Nephron (organoid): ENCODE measurements around the gene AK8.
A peak's percentile ranks its signal among the peaks of the same experiment; 100 is the strongest.

ENCODE experiments used
- H3K27ac Mint-ChIP-seq, 3 experiments: 2 replicates each; pipeline ENCODE4 v1.8.0; 2020; ENCODE audit warnings: mixed read lengths in 3 of 3, mild to moderate bottlenecking in 2 of 3, moderate library complexity in 1 of 3
- H3K27me3 Mint-ChIP-seq: 2 replicates; pipeline ENCODE4 v1.8.0; 2021; ENCODE audit warnings: low read depth, mild to moderate bottlenecking, moderate library complexity, mixed read lengths
- H3K36me3 Mint-ChIP-seq: 2 replicates; pipeline ENCODE4 v1.8.0; 2020; ENCODE audit warnings: low read depth, mixed read lengths
- H3K4me1 Mint-ChIP-seq: 2 replicates; pipeline ENCODE4 v1.8.0; 2020; ENCODE audit warnings: mixed read lengths
- H3K4me3 Mint-ChIP-seq, 3 experiments: 2 replicates each; pipeline ENCODE4 v1.8.0; 2020; ENCODE audit warnings: mild to moderate bottlenecking in 3 of 3, mixed read lengths in 3 of 3, moderate library complexity in 2 of 3
- H3K9me3 Mint-ChIP-seq: 2 replicates; pipeline ENCODE4 v1.8.0; 2020; ENCODE audit warnings: mixed read lengths
- TF ChIP-seq, protein P1 (sequence below), 3 experiments: fragments of 200-600 bp; sonication (generic); IDR thresholded peaks; one replicate each; pipeline ENCODE4 v1.5.0; 2021; ENCODE audit warnings: antibody characterized with exemption in 3 of 3; ENCODE audit not compliant: unreplicated experiment in 3 of 3

Gene AK8

DNA sequence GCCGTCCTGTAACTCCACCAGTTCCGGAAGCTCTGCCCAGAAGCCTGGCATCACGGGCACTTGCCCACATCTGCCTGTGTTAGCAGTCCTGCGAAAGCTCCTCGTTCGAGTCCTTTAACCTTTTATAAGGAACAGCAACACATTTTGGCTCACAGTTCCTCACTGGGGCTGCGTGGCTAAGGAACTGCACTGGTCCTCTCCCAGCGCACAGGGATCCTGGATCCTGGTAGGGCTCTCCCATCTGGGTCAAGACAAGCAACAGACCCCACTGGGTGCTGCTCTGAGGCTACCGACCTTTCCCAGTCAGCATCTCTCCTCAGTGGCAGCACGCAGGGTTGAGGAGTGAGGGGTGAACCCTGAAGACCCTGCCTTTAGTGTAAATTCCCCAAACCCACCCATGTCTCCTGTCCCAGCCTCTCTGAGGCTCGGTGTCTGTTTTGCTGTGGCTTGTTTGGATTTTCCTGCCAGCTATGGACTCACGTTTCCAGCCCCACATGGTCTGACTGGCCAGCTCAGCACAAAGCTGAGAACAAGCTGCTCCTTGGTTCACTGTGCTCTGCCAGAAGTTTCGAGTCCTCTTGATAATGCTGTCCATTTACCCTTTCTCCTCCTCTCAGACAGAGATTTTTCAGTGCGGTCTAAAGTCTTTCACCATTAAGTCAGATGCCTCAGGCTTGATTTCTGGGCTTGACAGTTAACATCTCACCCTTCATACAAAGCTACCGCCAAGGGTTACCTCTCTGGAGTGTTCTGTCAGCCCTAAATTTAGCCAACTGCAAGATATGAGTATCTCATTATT, 80.0 kb downstream of the AK8 start:
- Mint-ChIP-seq H3K27ac (peak overlapping the region in 1 of 3 experiments; percentile 33), H3K4me1 (no peaks in the 10 kb centered on the region), H3K4me3 (no peak overlapping the region), H3K9me3 (no peaks in the 10 kb centered on the region), H3K27me3 (peaks cover 43% of the 10 kb centered on the region), H3K36me3 (no peaks in the 10 kb centered on the region)
- TF ChIP-seq, protein P1, sequence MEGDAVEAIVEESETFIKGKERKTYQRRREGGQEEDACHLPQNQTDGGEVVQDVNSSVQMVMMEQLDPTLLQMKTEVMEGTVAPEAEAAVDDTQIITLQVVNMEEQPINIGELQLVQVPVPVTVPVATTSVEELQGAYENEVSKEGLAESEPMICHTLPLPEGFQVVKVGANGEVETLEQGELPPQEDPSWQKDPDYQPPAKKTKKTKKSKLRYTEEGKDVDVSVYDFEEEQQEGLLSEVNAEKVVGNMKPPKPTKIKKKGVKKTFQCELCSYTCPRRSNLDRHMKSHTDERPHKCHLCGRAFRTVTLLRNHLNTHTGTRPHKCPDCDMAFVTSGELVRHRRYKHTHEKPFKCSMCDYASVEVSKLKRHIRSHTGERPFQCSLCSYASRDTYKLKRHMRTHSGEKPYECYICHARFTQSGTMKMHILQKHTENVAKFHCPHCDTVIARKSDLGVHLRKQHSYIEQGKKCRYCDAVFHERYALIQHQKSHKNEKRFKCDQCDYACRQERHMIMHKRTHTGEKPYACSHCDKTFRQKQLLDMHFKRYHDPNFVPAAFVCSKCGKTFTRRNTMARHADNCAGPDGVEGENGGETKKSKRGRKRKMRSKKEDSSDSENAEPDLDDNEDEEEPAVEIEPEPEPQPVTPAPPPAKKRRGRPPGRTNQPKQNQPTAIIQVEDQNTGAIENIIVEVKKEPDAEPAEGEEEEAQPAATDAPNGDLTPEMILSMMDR (IDR thresholded peaks at IDR 0.05; ENCODE audit: unreplicated experiment in 3 of 3): no peak

DNA sequence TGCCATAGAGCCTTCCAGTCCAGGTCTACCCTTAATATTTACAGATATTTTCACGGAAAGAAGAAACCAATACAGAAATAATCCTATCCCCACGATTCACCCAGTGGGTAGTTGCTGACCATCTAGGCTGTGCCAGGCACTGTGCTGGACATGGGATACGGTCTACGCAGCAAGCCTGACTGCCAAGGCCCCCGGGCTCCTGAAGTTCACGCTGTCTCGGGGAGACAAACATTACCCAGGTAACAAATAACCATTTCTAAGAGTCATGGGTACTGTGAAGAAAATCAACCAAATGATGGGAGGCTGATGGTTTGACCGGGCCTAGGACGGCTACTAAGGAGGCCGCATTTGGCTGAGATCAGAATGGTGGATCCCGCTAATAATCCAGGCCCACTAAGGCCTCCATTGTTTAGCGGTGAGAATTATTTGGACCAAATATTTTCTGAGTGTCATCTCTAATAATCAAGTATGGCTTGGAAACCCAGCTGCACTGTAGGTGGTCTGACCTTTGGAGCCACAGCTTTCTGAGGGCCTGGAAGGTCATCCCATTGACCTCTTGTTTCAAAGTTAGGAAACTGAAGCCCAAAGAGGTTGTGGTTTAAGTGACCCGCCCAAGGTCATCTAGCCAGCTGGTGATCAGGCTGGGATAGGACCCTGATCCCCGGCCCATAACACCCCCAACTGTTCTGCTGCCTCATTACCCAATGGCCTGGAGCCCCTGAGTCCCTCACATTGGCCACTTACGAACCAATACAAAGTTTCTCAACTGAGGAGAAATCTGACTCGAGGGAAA, 82.4 kb downstream of the AK8 start:
- H3K4me1 Mint-ChIP-seq: no peaks in the 10 kb centered on the region
- no peak overlapping the region for H3K4me3 Mint-ChIP-seq
- H3K27me3 Mint-ChIP-seq: peaks cover 41% of the 10 kb centered on the region
- TF ChIP-seq, protein P1 (IDR thresholded peaks at IDR 0.05; ENCODE audit: unreplicated experiment in 3 of 3): no peak
- H3K27ac Mint-ChIP-seq: no peak overlapping the region
- H3K9me3 Mint-ChIP-seq: peaks cover 2% of the 10 kb centered on the region
- H3K36me3 Mint-ChIP-seq: no peaks in the 10 kb centered on the region

GRCh38 chr9:132794730-132795380, 83.2 kb downstream of the AK8 start:
- no peaks in the 10 kb centered on the region for H3K36me3 Mint-ChIP-seq
- H3K4me3 Mint-ChIP-seq: no peak overlapping the region
- H3K27ac Mint-ChIP-seq: no peak overlapping the region
- peaks cover 33% of the 10 kb centered on the region for H3K27me3 Mint-ChIP-seq
- TF ChIP-seq, protein P1 (IDR thresholded peaks at IDR 0.05; ENCODE audit: unreplicated experiment in 3 of 3): no peak
- H3K9me3 Mint-ChIP-seq: peaks cover 3% of the 10 kb centered on the region
- no peaks in the 10 kb centered on the region for H3K4me1 Mint-ChIP-seq

- Mint-ChIP-seq H3K4me1 (no peaks in the 10 kb centered on the region), H3K36me3 (no peaks in the 10 kb centered on the region), H3K9me3 (peaks cover 6% of the 10 kb centered on the region), H3K27me3 (peaks cover 33% of the 10 kb centered on the region), H3K27ac (no peak overlapping the region), H3K4me3 (no peak overlapping the region)
- TF ChIP-seq, protein P1 (IDR thresholded peaks at IDR 0.05; ENCODE audit: unreplicated experiment in 3 of 3): no peak
Measured at GRCh38 chr9:132793606-132794580, 84.2 kb downstream of the AK8 start.

GRCh38 chr9:132792547-132792946, 85.5 kb downstream of the AK8 start:
- peaks cover 12% of the 10 kb centered on the region for H3K36me3 Mint-ChIP-seq
- TF ChIP-seq, protein P1 (IDR thresholded peaks at IDR 0.05; ENCODE audit: unreplicated experiment in 3 of 3): no peak
- no peaks in the 10 kb centered on the region for H3K4me1 Mint-ChIP-seq
- no peak overlapping the region for H3K27ac Mint-ChIP-seq
- H3K27me3 Mint-ChIP-seq: peaks cover 26% of the 10 kb centered on the region
- H3K9me3 Mint-ChIP-seq: peaks cover 17% of the 10 kb centered on the region
- no peak overlapping the region for H3K4me3 Mint-ChIP-seq
